ENCODE data around the gene KLF13.

The KLF13 gene

DNA sequence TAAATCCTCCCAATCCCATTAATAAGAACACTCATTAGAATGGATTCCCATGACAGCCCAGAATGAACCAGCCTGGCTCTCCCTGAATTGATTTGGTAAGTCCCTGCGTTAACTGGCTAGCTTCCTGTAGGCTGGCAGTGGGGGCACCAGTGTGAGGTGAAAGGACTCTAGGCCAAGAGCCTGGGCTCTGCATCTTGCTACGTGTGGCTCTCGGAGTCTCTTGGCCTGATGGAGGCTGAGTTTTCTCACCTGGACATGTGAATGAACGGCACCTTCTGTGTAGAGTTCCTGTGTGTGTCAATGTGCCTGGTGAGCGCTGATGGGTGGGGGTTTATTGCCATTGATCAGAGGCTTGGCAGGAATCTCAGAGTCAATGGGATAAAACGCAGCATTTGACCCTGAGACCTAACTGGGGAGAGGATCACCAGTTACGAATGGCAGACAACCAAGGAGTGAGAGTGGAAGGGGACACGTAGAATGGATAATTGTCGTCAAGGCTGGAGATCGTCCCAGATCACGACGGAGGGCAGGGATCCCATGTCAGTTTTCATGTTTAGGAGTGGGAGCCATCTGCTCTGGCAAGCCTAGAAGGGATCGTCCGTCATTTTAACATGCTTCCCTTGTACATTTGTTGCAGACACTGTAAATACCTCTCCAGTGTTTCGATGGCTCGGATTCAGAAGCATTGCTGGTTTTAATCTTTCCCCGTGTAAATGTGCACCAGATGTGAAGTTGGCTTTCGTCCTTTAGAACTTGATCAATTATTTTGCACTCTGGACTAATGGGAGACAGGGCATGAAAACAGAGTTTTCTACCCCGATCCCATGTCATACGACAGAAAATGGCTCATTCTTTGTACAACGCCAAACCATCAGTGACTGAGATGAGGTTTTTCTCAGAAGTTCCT, 9.0 kb upstream of the KLF13 start:
- DNase-seq: no peak

DNA sequence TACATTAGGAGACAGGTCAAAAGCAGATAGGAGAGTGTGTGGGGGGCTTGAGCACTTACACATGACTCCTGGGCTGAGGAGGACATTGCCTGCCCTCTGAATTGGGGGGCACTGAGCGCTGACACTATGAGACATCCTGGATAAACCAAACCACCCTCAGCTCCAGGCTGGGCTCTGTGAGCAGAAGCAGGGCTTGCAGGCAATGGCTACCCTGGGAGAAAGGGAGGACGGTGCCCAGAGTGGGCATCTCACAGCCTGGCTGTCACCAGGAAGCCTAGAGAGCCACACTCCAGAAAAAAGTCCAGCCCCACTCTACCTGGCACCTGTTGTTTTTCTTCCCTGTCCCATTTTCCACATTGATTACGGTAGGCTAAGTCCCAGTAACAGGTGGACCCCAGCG, 8.2 kb upstream of the KLF13 start:
- DNase-seq: no peak

DNA sequence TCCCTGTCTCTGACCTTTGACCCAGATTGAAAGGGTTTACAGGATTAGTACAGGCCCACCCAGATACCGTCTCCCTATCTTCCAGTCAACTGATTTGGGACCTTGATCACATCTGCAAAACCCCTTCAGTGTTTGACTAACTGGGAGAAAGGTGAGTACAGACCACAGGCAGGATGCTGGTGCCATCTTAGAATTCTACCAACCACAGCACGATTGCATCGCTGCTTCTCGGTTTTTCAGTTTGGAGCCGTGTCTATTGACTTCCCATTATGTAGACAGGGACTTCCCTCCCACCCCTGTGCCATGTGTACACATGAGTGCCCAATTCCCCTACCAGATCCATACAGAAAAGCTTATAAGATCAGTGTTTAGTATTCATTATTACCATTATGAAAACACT, 6.6 kb upstream of the KLF13 start:
- DNase-seq: no peak

DNA sequence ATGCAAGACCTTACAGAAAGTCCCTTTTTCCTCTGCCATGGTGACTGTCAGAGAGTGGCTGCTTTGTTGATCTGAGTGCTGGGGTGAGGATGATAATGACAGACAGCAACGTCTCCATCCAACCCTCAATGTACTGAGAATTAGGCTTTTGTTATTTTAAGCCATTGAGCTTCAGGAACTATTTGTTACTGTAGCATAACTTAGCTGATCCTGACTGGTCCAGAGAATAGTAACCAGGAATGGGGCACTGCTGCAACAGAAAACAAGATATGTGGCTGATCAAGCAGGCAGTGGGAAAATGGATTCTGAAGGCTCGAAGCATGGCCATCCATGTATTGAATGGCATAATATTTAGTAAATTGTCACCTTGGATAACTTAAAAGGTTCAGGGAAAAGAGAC, 5.2 kb upstream of the KLF13 start:
- DNase-seq: no peak

DNA sequence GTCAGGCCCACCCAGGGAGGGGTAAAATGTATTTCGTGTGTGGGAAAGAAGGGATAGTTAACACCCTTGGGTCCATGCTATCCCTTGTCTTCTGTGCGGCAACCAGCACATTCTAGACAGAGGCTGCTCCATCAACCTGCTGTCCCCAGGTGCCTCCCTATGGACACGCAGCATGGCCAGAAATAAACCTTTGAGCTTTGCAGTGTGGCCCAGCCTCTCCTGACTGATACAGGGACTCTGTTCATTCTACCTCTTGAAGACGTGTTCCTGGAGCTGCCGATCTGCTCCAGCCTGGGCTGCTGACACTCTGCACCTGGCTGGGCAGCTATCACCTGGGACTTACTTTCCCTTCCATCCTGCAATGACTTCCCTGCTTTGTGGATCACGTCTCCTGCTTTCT, 4.1 kb upstream of the KLF13 start:
- no peak for DNase-seq

DNA sequence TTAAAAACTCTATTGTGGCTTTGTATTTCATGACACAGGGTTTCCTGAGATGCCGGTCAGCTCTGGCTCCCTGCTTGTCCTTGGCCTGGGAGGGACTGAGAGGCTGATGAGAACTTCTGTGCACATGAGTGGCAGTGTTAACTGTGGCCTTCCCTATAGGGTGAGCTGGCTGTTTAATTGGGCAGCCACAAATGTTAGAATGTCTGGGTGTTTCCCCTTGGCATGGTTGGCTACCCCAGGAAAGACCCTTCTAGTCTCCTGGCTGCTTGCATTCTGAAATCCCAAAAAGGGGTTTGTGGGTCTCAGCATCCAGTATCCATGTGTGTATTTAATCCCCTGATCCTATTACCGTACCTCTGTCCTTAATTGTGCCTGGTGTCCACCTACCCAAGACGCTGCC, 3.0 kb upstream of the KLF13 start:
- DNase-seq: no peak

DNA sequence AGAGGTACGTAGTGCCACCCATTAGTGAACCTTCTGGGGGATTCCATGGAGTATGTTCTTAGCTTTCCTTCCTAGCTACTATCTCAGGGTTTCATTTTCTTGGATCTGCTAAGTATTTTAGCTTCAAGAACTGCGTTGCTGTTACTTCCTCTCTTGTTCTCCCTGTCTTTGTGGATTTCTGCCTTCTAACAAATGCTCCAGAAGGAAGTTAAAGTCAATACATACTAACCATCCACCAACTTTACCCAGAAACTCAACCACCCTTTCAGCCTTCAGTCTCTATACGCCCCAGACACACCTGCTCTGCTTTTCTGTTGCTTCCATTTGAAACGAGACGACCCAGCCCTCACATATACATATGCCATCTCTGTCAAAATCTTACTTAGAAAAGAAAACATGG, 2.4 kb upstream of the KLF13 start:
- no peak for DNase-seq

DNA sequence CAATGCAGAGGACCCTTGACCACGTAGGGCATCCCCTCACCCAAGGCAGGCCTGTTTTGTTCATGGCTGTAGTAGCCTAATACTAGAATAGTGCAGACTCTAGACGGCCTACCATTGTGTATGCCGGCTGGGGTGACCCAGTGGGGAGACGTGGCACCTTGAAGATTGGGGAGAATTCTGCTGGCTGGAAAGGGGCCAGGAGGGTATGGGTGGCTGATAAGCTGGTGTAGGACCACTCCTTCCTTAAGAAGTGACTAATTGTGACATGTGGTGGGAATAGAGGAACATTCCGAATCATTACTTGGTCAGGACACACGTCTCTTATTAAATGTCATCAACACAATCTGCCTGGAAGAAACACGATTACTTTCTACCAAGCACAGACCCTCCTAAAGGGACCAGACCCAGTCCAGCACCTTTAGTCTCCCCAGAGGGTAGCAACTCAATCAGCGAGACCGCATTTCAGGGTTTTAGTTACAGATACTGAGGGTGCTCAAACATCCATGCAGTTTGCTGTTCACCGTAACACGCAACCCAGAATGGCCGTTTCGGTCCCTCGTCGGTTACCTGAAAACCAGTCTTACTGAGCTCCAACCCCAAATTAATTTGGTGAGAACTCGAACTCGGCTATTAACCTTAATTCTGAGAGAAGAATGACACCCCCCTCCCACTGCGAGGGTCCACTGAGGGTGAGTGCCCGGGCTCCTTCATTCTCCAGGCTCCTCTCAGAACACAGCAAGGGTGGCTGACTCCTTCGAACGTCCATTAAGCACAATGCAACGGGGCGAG, 1.6 kb upstream of the KLF13 start:
- DNase-seq: no peak

DNA sequence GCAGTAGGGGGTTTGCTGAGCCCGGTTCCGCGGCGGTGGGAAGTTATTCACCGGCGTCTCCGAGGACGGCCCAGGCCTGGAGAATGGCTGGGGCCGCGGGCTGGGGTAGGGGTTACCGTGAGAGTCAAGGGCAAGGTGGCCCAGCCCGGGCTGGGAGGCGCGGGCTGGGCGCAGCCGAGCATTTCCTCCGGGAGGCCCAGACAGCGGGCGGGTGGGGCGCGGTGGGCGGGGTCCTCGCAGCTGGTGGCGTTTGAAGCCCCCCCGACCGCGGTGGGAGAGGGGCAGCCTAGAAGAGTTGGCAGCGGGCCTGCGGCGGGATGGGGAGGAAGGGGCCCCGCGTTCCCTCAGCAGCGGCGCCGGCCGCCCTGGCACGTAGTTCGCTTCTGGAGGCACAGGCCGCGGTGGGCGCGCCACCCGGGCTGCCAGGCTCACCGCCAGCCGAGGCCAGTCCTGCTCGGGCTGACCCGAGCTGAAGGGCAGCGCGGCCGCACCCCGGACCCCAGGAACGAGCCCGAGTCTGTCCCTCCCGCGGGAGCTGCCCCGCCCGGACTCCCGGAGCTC, 960 bp upstream of the KLF13 start:
- DNase-seq: no peak

DNA sequence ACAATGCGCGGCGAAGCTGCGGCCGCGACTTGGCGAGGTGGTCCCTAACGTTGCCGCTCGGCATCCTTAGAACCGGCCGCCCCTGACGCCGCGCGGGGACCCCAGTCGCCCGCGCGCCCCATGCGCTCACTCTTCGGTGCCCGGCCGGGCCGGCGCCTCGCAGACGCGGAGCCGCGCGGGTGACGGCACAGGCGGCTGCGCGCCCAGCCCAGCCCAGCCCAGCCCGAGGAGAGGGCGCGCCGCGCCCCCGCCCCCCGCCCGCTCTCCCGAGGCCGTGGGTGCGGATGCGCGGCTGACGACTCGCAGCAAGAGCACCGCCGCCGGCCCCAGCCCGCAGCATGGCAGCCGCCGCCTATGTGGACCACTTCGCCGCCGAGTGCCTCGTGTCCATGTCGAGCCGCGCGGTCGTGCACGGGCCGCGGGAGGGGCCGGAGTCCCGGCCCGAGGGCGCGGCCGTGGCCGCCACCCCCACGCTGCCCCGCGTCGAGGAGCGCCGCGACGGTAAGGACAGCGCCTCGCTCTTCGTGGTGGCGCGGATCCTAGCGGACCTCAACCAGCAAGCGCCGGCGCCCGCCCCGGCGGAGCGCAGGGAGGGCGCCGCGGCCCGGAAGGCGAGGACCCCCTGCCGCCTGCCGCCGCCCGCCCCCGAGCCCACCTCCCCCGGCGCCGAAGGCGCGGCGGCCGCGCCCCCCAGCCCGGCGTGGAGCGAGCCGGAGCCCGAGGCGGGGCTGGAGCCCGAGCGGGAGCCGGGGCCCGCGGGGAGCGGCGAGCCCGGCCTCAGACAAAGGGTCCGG, 437 bp downstream of the KLF13 start:
- no peak for DNase-seq

DNA sequence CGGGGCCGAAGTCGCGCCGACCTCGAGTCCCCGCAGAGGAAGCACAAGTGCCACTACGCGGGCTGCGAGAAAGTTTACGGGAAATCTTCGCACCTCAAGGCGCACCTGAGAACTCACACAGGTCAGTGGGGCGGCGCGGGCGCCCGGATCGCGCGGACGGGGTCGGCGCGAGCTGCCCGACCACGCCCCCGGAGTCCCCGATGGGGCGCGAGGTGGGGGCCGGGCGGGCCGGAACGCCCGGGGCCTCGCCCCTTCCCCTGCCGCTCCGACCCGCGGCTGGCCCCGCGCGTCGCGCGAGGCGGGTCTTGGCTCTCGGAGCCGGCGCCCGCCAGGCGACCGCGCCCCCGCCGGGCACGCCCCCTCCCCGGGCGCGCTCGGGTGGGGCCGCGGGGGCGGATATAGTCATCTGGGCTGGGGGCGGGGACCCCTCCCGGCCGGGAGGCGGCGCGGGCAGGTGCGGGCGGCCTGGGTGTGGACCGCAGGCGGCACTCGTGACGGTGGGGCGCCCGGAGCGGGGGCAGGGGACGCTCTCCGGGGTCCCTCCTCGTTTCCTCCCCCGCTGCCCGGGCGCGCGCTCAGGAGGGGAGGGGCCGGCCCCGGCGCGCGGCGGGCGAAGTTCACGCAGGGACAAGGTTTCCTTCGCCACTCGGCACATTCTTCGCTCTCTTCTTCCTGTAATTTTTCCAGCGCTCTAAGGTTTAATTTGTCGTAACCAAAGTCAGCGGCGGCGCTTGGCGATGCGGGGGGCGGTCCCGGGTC, 1.2 kb downstream of the KLF13 start:
- DNase-seq: no peak

DNA sequence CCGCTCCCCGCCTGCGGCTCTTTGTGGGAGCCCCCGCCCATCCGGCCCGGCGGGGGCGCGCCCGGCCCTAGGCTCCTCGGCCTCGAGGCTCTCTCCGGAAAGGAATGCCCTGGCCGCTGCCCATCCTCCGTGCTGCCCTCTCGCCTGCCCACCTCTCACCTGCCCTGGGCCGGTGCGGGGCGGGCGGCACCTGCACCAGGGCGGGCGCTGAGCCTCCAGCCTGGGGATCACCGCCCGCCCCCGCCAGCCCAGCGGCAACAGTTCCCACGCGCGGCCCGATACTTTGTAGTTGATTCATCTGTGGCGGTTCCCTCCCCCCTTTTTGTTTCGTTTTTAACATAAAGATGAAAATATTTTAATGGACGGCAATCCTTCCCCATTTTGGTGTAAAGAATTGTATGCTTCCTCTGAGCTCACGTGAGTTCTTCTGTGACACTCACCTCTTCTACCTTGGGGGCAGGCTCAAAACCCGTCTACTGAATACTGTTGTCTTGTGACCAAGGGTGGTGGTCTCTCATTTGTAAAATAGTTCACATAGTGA, 1.9 kb downstream of the KLF13 start:
- peak; percentile 26 for DNase-seq

DNA sequence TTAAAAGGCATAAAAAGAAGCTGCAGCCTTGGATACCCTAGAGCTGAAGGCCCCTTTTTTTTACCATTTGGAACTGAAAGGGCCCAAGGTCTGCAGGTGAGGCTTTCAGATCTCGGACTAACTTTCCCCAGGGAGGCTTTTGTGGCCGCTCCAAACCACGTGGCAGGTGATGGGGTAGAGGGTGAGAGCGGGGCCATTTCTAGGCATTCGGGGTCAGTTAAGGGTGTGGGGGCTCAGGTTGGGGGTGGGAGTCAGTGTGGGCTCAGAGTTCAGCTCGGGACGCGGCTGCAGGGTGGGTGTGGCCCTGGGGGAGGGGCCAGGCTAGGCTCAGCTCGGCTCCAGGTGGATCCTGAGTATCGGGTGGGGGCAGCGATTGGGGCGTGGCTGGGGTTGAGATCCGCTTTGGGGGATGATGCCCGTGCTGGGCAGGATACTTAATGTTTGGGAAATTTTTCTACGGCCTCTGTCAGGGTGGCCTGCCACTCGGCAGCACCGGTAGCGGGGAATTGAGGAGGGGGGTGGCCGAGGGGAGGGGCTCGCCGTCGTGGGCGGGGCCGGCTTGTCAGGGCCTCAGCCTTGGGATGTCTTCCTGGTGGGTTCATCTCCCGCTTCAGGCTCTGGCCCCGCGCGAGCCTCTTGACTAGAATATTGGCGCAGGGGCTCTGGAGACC, 2.5 kb downstream of the KLF13 start:
- no peak for DNase-seq

DNA sequence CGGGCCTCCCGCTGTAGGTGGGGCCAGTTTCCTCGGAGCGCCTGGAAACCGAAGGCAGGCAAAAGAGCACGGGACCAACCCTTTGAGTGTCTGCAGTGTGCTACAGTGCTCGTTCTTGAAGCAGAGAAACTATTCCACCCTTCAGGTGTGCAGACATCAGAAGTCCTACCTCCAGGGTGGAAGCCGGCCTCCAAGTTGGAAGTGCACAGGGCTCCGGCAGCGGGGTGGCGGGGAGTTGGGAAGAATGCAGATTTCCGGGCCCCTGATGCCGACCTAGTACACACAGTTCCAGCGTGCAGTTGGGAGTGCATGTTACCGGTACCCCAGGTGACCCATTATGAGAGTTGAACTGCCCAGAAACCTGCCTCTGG, 3.0 kb downstream of the KLF13 start:
- DNase-seq: no peak

DNA sequence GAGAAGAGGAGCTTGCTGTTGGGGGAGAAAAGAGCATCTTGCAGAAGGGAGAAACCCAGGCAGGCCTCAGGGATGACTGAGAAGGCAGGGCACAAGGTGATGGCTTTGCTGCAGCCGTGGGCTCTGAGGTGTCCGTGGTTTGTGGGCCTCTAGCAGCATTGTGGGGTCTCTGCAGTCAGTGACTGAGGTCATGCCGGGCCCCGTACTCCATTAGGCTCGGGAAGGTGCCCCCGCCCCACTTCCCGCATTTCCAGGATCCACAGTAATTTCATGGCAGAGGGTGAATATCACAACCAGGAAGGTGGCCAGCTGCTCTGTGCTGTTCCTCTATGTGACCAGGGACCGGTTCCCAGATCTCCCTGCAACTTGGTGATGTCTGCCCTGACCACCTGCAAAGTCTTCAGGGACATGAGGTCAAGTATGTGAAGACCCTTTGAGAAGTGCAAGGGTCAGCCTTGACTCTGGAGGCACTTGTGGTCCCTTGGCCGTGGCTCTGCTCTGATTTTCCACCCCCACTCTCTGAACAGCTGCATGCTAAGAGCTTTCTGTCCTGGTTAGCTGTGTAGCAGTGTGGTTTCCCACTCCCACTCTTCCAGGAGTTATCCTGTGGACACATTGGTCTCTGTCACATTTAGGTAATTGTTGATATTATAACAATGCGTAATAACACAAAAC, 3.6 kb downstream of the KLF13 start:
- DNase-seq: no peak

DNA sequence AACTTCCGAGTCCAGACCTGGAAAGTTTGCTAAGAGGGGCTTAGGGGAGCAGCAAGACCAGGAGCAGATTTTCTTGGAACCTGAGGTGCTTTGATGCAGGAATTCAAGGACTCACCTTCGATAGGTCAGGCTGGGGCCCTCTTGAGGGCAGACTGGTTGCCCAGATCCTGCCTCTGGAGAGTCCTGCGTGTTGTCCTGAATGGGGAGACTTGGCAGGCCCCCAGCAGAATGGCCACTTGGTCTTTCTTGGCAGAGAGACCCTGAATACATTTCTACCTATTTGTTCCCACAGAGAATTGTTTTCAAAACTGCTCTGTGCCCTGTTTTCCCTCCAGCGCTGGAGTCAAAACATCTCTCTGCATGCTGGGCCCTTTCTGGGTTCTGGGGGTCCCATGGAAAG, 4.2 kb downstream of the KLF13 start:
- no peak for DNase-seq

DNA sequence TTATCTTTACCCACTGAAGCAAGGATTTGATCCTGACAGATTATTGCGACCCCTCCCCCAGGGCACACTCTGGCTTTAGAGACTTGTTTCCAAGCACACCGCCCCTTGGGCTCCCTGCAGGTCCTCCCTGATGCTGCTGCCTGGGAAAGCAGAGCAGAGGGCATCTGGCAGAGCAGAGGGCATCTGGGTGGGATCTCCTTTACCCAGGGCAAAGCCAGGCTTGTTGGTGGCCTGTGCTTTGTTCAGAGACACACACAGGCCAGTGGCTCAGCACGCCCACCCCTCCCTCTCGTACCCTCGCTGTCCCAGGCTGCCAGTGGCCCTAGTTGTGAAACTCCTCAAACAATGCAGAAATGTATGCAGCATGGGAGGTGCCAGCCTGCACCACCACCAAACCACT, 4.8 kb downstream of the KLF13 start:
- no peak for DNase-seq

DNA sequence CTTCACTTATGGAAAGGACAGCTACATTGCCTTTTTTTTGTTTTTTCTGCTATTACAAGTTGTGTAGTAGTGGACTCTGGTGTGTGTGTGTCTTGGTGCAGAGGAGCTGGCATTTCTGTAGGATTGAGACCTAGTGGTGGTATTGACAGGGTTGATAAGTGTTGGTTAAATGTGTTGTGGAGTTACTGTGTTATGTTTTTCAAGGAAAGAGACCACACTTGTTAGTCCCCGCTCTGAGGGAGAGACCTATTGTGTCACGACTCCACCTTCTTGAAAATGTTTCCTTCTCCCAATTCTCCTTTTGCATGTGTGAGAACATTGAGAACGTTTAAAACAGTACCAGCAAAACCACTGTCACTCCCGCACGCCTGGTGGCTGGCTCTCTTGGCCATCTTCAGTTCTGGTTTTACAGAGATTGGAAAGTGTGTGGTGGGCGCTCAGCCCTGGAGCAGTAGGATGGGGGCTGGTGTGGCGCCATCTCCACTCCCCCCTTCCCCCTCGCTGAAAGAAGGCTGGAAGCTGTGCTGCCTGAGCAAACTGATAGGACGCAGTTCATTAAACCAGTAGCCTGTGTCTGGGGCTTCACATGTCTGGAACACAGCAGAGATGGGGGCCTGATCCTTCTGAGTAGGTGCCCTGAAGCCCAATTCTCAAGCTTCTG, 5.5 kb downstream of the KLF13 start:
- DNase-seq: no peak

DNA sequence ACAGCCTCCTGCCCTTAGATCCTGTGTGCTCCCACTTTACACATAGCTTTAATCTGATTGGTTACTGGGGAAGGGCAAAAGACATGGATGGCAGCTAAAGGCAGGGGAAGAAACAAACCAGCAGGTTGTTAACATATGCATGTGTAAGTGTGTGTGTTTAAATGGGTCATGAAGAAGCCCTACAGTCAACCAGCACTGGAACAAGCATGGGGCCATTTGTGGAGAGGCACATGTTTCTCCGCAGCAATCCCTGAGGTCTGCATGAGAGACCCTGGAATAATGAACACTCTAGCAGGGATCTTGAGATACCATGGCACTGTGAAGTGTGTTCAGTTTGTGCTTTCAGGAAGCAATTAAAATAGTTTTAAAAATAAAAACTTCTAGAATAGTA, 6.0 kb downstream of the KLF13 start:
- DNase-seq: no peak

DNA sequence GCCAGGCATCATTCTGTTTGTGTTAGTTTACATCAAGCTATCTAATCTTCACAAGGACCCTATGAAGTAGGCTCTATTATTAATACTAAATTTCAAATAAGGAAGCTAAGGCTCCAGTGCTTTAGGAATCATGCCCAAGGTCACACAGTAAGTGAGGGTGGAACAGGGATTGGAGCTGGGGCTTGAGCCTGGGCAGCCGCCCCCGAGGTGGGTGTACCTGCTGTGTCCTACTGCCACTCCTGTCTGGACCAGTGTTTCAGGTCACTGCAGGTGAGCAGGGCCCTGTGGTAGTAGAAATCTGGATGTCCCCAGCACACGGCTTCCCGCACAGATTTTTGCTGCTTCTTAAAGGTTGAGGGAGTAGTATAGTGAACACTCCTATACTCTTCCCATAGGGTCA, 6.5 kb downstream of the KLF13 start:
- DNase-seq: no peak
